Peyer's patch (tissue), 4 donors: ENCODE data around the gene SPHK1.

Source experiments
- POLR2A ChIP-seq, 2 donors: fragments of 450-650 bp; IDR thresholded peaks; one replicate each; pipeline ENCODE4 v1.5.1; 2017; ENCODE audit warnings: antibody characterized with exemption in 2 of 2, mild to moderate bottlenecking in 2 of 2, moderate library complexity in 2 of 2
- TF ChIP-seq, protein P1 (sequence below), 6 experiments: fragments of 450-650 bp in 4 of 6; fragments of 200-600 bp in 2 of 6; sonication (generic) in 1 of 6; IDR thresholded peaks; one replicate each; pipeline ENCODE4 v1.5.1; 2017 to 2019; ENCODE audit warnings: antibody characterized with exemption in 6 of 6, mild to moderate bottlenecking in 3 of 6, moderate library complexity in 1 of 6

DNA sequence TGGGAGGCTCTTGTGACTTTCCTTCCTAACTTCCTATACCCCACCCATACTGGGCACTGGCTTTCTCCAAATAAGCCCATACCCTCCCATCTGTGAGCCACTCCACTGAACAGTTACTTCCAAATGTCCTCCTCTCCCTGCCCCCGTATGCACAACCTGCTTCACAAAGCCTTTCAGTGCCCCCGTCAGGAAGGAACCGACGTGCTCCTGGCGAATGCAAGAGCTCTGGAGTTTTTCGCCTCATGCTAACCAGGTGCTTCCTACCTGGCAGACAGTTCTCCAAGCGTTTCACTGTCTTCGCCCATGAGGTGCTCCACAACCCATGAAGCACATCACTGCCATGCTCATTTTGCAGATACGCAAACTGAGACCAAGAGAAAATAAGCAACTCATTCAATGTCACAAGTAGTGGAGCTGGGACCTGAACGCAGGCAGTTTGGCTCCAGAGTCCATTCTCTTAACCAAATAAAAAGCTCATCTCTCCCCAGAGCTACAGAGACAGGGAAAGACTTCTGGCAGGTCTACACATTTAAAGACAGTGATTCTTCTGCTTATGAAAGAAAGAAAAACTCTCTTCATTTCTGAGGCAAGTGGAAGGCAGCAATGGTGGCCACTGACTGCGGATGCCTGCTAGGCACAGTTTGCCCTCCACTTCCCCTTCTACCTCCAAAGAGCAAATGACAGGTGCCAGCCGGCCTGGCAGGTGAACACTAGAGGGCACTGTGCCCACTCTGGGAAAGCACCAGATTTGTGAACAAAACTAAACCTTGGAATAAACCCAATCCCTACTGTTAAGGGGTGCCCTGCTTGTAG lies 23.8 kb downstream of the SPHK1 start:
- TF ChIP-seq, protein P1, sequence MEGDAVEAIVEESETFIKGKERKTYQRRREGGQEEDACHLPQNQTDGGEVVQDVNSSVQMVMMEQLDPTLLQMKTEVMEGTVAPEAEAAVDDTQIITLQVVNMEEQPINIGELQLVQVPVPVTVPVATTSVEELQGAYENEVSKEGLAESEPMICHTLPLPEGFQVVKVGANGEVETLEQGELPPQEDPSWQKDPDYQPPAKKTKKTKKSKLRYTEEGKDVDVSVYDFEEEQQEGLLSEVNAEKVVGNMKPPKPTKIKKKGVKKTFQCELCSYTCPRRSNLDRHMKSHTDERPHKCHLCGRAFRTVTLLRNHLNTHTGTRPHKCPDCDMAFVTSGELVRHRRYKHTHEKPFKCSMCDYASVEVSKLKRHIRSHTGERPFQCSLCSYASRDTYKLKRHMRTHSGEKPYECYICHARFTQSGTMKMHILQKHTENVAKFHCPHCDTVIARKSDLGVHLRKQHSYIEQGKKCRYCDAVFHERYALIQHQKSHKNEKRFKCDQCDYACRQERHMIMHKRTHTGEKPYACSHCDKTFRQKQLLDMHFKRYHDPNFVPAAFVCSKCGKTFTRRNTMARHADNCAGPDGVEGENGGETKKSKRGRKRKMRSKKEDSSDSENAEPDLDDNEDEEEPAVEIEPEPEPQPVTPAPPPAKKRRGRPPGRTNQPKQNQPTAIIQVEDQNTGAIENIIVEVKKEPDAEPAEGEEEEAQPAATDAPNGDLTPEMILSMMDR (IDR thresholded peaks at IDR 0.05), result peak; percentile 76 to 89 (median 78)
- no peak for TF ChIP-seq POLR2A (IDR thresholded peaks at IDR 0.05)
